Testis (tissue), 2 donors: Measurements from ENCODE around the gene GLT1D1.

Source experiments
- POLR2A ChIP-seq: fragments of 450-650 bp; IDR thresholded peaks from one replicate; pipeline ENCODE4 v1.6.1; 2017; ENCODE audit warnings: antibody characterized with exemption, mild to moderate bottlenecking, moderate library complexity
- TF ChIP-seq, protein P1 (sequence below), 3 experiments: fragments of 450-650 bp in 2 of 3; fragments of 200-600 bp in 1 of 3; sonication (generic) in 1 of 3; IDR thresholded peaks; one replicate each; pipeline ENCODE4 v1.5.1; 2016 to 2019; ENCODE audit warnings: antibody characterized with exemption in 3 of 3, mild to moderate bottlenecking in 2 of 3, moderate library complexity in 1 of 3

GRCh38 chr12:128844031-128844635, 9.1 kb upstream of the GLT1D1 start:
- TF ChIP-seq, protein P1, sequence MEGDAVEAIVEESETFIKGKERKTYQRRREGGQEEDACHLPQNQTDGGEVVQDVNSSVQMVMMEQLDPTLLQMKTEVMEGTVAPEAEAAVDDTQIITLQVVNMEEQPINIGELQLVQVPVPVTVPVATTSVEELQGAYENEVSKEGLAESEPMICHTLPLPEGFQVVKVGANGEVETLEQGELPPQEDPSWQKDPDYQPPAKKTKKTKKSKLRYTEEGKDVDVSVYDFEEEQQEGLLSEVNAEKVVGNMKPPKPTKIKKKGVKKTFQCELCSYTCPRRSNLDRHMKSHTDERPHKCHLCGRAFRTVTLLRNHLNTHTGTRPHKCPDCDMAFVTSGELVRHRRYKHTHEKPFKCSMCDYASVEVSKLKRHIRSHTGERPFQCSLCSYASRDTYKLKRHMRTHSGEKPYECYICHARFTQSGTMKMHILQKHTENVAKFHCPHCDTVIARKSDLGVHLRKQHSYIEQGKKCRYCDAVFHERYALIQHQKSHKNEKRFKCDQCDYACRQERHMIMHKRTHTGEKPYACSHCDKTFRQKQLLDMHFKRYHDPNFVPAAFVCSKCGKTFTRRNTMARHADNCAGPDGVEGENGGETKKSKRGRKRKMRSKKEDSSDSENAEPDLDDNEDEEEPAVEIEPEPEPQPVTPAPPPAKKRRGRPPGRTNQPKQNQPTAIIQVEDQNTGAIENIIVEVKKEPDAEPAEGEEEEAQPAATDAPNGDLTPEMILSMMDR (IDR thresholded peaks at IDR 0.05): peak in 1 of 3 experiments; percentile 12
- TF ChIP-seq POLR2A: no peak
